Esophagus muscularis mucosa (tissue), 4 donors: Measurements from ENCODE around the gene TEX14.

Experiments used
- EP300 ChIP-seq: sonication (generic); formaldehyde crosslinking; IDR thresholded peaks from one replicate; pipeline ENCODE4 v1.6.1; 2017; ENCODE audit warnings: antibody characterized with exemption
- POLR2A ChIP-seq: fragments of 450-650 bp; IDR thresholded peaks from one replicate; pipeline ENCODE4 v1.6.1; 2017; ENCODE audit warnings: antibody characterized with exemption, moderate library complexity, mild to moderate bottlenecking, low read depth
- POLR2AphosphoS5 ChIP-seq, 2 donors: sonication (generic); formaldehyde crosslinking; IDR thresholded peaks; one replicate each; pipeline ENCODE4 v1.6.1; 2017; ENCODE audit warnings: antibody characterized with exemption in 2 of 2
- TF ChIP-seq, protein P1 (sequence below), 3 experiments: fragments of 200-600 bp in 2 of 3; fragments of 450-650 bp in 1 of 3; sonication (generic) in 2 of 3; IDR thresholded peaks; one replicate each; pipeline ENCODE4 v1.5.1; 2017 to 2019; ENCODE audit warnings: antibody characterized with exemption in 3 of 3, mild to moderate bottlenecking in 2 of 3, moderate library complexity in 1 of 3

DNA sequence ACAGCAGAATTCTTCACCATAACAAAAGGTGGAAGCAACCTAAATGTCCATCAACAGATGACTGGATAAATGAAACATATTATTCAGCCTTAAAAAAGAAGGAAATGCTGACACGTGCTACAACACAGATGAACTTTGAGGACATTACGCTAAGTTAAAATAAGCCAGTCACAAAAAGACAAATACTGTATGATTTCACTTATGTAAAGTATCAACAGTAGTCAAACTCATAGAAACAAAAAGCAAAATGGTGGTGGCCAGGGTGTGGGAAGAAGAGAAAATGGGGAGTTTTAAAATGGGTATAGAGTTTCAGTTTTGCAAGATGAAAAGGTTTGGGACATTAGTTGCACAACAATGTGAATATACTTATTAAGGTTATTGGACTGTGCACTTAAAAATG is 127.6 kb downstream of the TEX14 start:
- TF ChIP-seq, protein P1, sequence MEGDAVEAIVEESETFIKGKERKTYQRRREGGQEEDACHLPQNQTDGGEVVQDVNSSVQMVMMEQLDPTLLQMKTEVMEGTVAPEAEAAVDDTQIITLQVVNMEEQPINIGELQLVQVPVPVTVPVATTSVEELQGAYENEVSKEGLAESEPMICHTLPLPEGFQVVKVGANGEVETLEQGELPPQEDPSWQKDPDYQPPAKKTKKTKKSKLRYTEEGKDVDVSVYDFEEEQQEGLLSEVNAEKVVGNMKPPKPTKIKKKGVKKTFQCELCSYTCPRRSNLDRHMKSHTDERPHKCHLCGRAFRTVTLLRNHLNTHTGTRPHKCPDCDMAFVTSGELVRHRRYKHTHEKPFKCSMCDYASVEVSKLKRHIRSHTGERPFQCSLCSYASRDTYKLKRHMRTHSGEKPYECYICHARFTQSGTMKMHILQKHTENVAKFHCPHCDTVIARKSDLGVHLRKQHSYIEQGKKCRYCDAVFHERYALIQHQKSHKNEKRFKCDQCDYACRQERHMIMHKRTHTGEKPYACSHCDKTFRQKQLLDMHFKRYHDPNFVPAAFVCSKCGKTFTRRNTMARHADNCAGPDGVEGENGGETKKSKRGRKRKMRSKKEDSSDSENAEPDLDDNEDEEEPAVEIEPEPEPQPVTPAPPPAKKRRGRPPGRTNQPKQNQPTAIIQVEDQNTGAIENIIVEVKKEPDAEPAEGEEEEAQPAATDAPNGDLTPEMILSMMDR (IDR thresholded peaks at IDR 0.05): no peak
- no peak for TF ChIP-seq EP300
- no peak for TF ChIP-seq POLR2AphosphoS5 (IDR thresholded peaks at IDR 0.05)
- TF ChIP-seq POLR2A: no peak
